HG03520 (cell line): ENCODE measurements around the gene OR1J4.
"Not testable (repeated sequence)": the region's sequence is repeated elsewhere in the genome, so short reads cannot be mapped to it uniquely, and the experiment has no call there.

Source experiments
- ATAC-seq: cut with Tn5 transposase; IDR thresholded peaks from one replicate; pipeline ENCODE4 v1.9.1; 2021; ENCODE audit warnings: mild to moderate bottlenecking, moderate library complexity; ENCODE audit not compliant: unreplicated experiment

Gene OR1J4, protein sequence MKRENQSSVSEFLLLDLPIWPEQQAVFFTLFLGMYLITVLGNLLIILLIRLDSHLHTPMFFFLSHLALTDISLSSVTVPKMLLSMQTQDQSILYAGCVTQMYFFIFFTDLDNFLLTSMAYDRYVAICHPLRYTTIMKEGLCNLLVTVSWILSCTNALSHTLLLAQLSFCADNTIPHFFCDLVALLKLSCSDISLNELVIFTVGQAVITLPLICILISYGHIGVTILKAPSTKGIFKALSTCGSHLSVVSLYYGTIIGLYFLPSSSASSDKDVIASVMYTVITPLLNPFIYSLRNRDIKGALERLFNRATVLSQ

DNA sequence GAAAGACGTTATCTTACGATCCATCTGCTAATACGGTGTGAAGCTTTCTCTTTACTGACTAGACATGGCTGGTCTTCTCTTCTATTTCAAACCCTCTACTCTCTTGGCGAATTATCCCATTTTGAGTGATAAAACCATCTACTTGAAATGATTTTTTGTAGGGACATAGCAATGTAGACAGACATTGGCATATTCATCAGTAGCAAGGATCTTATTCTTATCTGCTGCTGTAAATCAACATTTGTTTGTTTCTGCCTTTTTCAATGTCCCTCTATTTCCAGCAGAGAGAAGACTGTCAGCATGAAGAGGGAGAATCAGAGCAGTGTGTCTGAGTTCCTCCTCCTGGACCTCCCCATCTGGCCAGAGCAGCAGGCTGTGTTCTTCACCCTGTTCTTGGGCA, at the start of gene OR1J4:
Gene OR1J4, plus strand, starts transcription at position 301 of the 400 bp plus-strand sequence. Its CDS starts 0 bp downstream, at position 301.
- ATAC-seq = no peak

DNA sequence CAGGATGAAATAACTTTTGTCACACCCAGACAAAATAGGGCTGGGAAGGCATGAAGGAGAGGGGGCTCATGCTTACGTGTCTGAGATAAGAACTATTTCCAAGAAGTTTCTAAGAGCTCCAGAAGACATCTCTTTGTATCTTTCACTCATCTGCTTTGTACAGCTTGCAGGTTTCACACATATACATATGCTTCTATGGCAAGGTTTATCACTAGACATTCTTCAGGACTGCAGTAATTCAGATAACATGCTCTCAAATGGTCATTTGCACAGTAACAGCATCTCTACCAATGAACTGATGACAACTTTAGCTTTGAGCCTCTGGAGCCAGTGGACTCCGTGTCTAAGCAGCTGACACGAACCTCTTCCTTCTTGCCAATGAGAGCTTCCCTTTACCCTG, 44.4 kb upstream of the OR1J4 start:
- ATAC-seq = no peak

- ATAC-seq = no peak
Observed at GRCh38 chr9:122475717-122476116, 43.2 kb upstream of the OR1J4 start.

GRCh38 chr9:122477346-122477745, 41.6 kb upstream of the OR1J4 start:
- no peak for ATAC-seq

DNA sequence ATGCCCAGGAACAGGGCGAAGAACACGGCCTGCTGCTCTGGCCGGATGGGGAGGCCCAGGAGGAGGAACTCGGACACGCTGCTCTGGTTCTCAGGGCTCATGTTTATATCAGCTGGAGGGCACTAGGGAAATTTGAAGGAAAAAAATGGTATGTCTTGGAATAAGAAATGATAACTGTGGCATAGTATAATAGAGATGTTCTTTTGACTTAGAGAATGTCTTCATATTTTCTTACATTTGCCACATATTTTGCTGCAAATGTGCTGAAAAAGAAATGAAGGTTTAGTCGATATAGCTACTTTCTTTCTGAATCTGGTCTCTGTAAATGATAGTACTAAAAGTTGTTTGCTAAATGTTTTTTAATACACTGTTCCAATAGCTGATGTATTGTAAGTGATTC, 41.1 kb upstream of the OR1J4 start, which contains the start of gene OR1J1:
Gene OR1J1, minus strand, starts transcription at position 101 of the 400 bp plus-strand sequence. Its CDS starts 0 bp downstream, at position 101.
- ATAC-seq = no peak

- ATAC-seq = no peak
Observed at GRCh38 chr9:122479062-122479461, 39.9 kb upstream of the OR1J4 start.

DNA sequence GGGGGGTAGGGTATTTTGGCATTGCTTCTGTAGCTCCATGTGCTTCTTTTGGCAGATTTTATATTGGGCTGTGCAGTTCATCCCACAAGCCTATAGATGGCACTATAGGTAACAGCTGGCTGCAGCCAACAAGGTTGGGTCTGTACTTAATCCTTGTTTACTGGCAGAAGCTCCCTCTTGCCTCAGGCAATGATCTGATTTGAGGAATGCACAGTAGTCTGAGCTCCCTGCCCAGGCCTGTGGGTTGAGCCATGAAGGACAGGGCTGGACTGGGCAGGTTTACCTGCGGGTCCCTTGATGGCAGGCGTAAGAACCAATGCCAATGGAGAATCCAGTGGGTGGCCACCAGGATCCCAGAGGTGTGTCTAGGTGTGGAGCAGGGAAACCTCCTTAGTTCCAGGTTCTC, 20.1 kb upstream of the OR1J4 start:
- ATAC-seq = no peak

- no peak for ATAC-seq
Observed at GRCh38 chr9:122506964-122507363, 12.0 kb upstream of the OR1J4 start.

DNA sequence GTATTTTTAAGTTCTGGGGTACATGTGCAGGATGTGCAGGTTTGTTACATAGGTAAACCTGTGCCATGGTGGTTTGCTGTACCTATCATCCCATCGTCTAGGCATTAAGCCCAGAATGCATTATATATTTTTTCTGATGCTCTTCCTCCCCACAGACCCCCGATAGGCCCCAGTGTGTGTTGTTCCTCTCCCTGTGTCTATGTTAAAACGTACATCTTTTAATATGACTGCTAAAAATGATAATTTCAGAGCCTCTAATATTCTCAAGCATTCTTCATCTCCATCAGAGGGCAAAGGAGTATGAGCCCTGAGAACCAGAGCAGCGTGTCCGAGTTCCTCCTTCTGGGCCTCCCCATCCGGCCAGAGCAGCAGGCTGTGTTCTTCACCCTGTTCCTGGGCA, 8.4 kb upstream of the OR1J4 start, which contains the start of gene OR1J2:
Gene OR1J2, plus strand, starts transcription at position 301 of the 400 bp plus-strand sequence. Its CDS starts 0 bp downstream, at position 301.
- ATAC-seq = no peak

- no peak for ATAC-seq
Observed at GRCh38 chr9:122518226-122518625, 715 bp upstream of the OR1J4 start.

DNA sequence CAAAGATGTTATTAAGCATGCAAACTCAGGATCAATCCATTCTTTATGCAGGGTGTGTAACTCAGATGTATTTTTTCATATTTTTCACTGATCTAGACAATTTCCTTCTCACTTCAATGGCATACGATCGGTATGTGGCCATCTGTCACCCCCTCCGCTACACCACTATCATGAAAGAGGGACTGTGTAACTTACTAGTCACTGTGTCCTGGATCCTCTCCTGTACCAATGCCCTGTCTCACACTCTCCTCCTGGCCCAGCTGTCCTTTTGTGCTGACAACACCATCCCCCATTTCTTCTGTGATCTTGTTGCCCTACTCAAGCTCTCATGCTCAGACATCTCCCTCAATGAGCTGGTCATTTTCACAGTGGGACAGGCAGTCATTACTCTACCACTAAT, 435 bp downstream of the OR1J4 start:
- ATAC-seq = no peak

- no peak for ATAC-seq
Observed at GRCh38 chr9:122526602-122527001, 7.7 kb downstream of the OR1J4 start.

- no peak for ATAC-seq
Observed at GRCh38 chr9:122527193-122527592, 8.3 kb downstream of the OR1J4 start, which contains the start of gene OR1N1. OR1N1 (minus strand) TSS chr9:122527293; CDS start chr9:122527293, 0 bp downstream.

DNA sequence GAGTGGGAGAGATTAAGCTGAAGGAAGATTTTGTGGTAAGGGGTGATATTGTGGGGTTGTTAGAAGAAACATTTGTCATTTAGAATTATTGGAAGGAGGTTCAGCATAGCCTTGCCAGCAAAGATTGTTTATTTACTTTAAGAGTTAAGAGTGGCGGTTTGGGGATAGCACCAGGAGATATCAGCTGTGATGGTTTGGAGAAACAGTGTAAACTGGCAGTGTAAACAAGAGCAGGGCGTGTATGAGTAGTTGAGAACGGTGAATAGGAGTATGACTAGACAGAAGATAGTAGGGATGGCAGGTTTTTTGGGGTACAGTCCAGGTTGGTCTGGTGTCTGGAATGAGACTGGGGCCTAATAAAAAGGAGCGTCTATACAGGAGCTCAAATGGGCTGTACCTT, 12.2 kb downstream of the OR1J4 start:
- not testable (repeated sequence) for ATAC-seq

DNA sequence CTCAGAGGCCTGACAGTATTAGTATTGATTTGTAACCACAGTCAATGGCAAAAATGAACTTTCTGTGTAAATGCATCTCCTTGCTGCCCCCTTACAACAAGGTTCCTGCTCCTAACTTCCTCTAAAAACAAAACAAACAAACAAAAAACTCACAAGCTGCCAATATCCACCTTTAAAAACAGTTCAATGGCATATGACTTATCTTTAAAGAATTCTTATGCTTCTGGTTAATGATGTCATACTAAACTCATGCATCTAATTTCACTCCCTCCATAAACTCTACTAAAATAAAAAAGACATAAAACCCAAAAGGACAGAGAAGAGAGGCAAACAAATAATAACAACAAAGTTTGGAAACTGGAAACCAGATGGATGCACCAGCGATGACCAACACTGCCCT, 17.2 kb downstream of the OR1J4 start:
- no peak for ATAC-seq

GRCh38 chr9:122537066-122537465, 18.1 kb downstream of the OR1J4 start:
- not testable (repeated sequence) for ATAC-seq

GRCh38 chr9:122538757-122539156, 19.8 kb downstream of the OR1J4 start:
- ATAC-seq = no peak

- no peak for ATAC-seq
Observed at GRCh38 chr9:122546196-122546595, 27.3 kb downstream of the OR1J4 start.

GRCh38 chr9:122551371-122551770, 32.4 kb downstream of the OR1J4 start:
- ATAC-seq = no peak

- ATAC-seq = no peak
Observed at GRCh38 chr9:122552812-122553211, 33.9 kb downstream of the OR1J4 start, which contains the start of gene OR1N2. OR1N2 (plus strand) TSS chr9:122553112; CDS start chr9:122553212, 100 bp downstream.

DNA sequence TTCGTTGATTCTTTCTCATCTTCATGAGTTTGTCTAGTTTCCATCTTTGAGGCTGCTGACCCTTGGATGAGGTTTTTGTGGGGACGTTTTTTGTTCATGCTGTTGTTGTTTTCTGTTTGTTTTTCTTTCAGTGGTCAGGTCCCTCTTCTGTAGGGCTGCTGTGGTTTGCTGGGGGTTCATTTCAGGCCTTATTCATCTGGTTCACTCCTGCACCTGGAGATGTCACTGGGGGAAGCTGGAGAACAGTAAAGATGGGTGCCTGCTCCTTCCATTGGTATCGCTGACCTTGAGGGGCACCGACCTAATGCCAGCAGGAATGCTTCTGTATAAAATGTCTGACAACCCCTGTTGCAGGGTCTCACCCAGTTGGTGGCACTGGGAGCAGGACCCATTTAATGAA, 42.5 kb downstream of the OR1J4 start:
- ATAC-seq = no peak

- ATAC-seq = no peak
Observed at GRCh38 chr9:122562134-122562760, 43.3 kb downstream of the OR1J4 start.
